GM18519 (cell line): ENCODE data around the gene URAD.

Experiments
- ATAC-seq: cut with Tn5 transposase; IDR thresholded peaks from one replicate; pipeline ENCODE4 v1.9.1; 2021; ENCODE audit warnings: mild to moderate bottlenecking, moderate library complexity; ENCODE audit not compliant: unreplicated experiment, low FRiP score

URAD gene

GRCh38 chr13:28001049-28001448 is 12.6 kb upstream of the URAD start:
- ATAC-seq: no peak

DNA sequence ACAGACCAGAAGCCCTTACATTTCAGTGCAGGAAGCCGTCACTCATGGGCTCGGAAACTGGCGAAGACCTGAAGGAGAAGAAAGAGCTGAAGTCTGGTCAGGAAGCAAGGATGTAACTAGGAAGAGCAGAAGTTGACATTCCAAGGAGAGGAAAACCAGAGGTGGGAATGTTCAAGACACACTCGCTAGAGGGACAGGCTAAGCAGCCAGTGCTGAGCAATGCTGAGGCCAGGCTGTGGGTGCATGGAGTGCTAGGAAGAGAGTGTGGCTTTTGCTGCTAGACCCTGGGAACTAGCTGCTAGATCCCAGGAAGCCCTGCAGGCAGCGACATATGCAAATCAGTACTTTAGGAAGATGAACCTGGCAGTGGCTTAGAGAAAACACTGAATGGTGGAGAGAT is 12.1 kb upstream of the URAD start:
- ATAC-seq: no peak

DNA sequence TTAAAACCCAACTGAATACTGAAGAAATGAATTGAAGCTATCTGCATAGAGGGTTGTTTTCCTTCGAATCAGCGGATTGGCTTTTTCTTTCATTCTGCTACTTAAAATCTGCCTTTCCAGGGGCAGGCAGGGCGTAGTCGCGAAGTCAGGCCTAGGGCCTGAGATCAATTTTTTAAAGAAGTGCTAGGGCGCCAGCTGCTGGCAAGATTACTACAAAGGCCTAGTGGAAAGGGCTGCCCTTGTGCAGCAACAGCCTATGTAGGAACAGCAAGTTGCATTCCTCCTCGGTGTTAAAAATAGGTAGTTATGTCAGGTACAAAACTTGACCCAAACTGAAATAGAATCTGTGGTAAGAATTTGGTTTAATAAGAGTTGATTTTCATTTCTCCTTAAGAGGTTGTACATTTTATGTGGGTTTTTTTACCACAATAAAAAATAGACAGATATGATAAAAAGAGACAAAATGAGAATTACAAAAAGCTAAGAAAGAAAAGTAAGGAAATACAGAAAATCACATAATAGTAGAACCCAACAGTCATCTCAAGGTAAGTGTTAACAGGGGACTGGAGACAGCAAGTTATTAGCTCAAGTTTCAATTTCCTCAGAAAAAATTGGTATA is 9.5 kb upstream of the URAD start:
- no peak for ATAC-seq

DNA sequence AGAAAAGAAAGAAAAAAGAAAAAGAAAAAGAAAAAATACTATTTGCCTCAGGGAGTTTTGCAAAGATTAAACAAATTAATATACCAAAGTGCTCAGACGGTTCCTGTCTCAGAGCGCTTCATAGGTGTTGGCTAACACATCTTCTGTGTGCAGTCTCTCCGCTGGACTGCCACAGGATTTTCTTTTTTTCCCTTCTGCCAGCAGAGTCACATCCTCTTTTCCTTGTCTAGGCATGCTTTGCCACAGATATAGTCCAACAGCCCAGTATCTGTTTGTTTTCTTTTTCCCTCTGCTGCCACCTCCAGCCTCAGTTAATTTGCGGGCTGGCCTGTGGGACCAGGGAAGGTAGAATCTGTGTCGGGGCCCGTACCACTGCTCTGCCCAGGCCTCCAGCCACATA is 3.4 kb upstream of the URAD start:
- ATAC-seq: no peak

DNA sequence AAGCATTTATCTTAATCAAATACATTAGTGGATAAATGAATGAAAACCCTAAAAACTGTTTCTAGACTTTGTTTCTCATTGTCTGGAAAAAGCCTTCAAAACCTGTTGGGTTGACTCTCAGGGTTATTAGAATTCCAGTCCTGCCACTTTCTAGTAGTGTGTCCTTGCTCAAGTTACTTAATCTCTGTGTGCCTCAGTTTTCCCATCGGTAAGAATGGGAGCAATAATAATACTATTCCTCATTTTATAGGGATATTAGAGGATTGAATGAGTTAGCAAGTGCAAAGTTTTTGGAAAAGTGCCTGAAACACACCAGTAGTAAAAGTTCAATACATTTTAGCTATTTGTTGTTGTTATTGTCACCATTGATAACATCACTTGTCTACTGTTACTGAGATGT is 2.9 kb downstream of the URAD start:
- no peak for ATAC-seq

GRCh38 chr13:27982361-27982760 is 6.1 kb downstream of the URAD start:
- no peak for ATAC-seq

DNA sequence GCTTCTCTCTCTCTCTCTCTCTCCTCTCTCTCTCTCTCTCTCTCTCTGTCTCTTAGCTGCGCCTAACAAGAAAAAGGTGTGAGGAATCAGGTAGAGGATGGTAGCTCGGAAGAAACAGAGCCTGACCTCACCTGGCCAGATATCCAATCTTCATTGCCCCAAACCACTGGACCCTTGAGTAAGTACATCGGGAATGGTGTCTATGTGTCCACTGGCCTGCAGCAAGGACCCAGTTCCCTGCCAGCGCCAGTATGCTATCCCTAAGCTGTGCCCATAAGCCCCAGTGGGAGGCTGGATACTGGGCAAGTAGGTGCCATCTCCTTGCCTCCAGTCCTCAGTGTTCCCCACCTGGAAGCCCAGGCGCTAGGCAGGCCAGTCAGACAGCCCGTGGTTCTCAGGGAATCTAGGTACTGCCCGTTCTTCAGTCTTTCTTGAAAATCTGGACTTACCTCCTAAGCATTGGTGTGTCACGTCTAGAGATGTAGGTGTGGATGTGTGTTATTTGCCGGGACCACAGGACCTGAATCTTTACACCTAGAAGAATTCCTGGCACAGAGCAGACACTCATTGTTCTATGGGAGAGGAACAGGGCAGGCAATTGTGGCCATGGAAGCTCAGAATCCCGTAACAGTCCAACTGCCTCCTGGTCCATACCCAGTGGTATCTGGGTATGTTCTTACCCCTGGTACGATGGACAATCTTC is 7.3 kb downstream of the URAD start:
- no peak for ATAC-seq

DNA sequence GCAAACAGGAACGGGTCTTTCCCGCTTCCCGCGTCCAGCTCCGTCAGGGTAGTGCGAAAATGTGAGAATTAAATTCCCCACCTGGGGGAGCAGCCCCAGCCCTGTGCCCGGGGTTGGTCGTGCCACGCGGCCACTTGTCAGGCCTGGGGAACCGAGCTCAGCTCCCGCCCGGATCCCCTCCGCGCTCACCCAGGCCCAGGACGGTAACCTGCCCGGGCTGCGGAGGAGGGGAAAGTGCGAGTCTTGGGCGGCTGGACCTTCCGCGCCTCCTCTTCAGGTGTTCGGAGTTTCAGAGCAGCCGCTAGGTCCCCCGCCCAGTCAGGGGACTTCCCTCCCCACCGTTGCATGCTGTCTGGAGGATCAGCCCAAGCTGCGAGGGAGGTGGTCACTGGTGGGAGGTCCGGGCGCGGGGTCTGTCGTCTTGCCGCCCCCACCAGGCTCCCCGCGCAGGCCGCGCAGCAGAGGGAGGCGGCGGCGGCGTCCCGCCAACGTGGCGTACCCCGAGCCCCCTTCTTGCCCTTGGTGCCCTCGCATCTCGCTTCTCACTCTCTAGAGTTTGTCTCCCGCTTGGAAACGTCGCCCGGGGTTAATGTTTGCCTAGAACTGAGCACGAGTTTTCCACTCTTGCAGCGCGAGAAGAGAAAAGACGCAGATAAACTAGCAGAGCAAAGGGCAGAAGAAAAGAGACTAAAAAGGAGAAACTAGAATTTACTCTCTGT is 8.1 kb downstream of the URAD start:
- no peak for ATAC-seq

- no peak for ATAC-seq
Observed at GRCh38 chr13:27979765-27980279, 8.7 kb downstream of the URAD start.

DNA sequence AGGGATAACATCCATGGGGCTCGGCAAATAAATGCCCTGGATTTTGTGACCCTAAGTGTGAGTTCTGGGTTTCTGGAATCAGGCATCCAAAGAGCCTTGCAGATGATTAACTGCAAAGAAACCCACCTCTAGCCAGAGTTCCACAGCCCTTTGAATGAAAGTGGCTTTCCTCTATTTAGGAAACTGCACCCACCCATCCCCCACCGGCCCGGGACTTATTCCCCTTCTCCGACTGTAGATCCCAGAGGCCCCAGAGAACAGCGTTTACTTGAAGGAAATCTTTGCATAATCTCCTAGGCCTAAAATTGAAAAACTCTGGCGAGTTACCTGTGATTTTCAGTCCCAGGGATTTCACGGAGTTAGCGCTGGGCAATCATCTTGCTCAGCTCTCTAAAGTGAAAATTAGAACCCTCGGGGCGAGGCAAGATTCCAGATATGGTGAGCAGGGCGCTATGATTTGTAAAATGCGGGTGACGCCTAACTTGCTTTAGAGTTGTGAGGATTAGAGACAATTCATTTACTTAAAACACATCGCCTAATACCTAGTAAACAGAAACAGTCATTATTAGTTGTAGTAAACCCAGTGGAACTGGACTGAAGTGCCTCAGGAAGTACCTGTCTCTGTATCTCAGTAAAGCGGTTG is 9.4 kb downstream of the URAD start:
- no peak for ATAC-seq

DNA sequence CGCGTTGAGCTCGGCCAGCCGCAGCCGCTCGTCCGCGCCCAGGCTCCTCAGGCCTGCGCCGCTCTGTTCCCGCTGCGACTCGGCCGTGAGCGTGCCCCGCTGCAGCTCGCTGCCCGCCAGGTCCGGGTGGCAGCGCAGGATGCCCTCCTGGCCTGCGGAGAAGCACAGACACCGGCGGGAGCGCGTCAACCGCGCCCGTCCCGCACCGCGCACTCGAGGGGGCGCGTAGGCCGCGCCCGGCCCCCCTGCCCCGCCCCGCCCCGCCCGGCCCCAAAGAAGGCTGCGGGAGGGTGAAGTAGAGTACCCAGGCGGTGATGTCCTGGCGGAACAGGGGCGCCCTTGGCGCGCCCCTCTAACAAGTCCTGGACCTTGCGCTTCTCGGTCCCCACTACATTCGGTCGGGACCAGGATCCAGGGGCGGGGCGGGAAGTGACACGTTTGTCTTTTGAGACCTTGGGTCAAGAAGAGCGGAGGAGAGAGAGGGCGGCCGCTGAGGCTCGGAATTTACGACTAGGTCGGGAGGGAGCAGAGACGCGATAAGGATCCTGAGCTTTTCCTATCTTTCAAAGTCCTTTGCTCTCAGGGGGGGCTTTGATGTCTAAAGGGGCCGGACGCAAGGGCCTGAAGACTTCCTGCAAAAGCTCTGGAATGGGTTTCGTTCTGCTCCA is 10.1 kb downstream of the URAD start:
- no peak for ATAC-seq

DNA sequence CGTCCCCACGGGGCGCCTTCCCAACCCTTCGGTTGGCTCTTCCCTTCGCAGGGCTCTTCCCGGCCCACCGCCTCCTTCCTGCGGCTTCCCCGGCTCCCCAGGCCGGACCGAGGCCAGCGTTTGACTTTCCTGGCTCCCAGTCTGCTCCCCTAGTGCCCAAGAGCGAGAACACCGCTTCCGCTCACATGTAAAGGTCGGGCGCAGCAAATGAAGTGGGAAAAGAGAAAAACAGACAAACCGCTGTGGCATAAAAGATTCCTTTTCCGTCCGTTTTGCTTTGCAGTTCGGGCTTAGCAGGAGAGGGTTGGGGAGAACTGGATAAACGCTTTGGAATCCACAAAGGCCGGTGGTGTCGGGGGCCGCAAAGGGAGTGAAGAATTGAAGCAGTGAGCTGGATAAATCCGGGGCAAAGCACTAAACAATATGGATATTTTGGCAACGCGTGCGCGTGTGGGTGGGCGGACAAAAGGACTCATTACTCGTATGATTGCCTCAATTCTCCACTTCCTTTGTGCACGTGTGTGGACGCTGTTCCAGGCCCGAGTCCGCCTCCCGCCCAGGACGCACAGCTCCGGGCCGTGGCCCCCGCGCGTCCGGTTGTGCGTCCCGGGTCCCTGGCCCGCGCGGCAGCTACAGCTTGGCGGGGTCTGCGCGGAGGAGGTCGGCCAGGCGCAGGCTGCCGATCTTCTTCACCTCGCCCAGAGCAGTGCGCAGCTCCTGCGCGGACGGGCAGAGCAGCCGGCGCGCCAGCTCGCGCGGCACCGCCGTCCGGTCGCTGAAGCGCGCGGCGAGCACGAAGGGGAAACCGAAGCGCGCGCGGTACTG is 10.8 kb downstream of the URAD start:
- no peak for ATAC-seq

DNA sequence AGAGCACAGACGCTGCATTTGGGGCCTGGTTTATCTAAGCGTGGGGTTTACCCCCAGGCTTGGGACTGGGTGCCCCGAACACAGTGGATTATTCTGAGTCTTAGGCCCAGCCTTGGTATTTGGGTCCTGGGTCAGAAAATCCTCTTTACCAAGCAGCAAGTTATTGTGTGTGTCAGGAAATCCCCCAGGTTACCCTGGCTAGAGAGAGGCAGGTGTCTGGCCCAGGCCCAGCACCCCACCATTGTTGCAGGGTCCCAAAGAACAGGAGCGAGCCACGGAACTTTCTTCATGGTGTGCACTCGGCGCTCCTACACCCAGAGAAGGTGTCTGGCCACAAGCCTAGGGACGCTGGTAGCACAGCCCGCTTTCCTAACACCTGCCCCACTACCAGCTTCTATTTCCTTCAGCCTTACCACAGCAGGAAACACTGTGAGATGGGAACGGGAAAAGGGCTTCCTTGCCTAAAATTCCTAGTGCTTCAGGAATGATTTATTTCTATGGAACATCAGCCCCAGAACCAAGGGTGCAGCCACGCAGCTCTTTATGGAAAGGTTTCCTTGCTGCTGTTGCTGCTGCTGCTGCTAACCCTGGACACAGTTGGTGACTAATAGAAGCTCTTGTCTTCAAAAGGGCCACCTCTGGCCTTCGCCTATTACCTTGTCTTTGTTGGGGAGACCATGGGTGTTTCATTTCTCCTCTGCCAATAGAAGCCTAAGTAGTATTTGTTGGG is 12.0 kb downstream of the URAD start:
- no peak for ATAC-seq

DNA sequence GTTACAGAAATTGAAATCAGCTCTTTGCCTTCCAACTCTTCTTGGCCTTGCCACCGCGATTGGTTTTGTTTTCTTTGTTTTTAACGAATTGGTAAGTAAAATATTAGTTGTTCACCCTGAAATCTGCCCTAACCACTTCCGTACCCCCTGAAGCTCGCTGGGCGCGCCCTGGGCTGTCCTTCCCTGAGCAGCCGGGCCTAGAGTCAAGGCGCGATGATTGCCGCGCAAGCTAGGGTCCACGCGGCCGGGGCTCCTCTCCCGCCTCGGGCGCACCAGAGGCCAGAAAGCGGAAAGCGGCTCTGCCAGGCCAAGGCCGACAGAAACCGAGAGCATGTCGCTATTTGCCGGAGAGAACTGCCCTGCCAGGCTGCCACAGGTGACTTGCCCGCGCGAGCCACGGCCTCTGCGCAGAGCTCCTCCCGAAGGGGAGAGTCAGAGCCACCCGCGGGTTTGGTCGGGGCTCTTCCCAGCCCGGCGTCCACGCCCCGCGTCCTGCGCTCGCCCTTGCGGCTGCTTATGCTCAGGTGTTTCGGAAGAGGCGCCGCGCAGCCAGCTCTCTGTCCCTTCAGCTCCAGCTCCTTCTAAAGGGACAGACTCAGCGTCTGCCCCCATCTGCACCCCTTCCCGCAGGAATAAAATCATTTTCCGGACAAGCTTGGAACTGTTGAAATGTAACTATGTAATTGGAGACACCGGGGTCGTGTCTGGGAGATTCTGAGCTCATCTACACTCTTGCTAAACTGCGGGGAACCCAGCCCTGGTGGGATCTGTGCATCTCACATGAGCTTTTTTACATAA is 12.7 kb downstream of the URAD start:
- ATAC-seq: no peak

DNA sequence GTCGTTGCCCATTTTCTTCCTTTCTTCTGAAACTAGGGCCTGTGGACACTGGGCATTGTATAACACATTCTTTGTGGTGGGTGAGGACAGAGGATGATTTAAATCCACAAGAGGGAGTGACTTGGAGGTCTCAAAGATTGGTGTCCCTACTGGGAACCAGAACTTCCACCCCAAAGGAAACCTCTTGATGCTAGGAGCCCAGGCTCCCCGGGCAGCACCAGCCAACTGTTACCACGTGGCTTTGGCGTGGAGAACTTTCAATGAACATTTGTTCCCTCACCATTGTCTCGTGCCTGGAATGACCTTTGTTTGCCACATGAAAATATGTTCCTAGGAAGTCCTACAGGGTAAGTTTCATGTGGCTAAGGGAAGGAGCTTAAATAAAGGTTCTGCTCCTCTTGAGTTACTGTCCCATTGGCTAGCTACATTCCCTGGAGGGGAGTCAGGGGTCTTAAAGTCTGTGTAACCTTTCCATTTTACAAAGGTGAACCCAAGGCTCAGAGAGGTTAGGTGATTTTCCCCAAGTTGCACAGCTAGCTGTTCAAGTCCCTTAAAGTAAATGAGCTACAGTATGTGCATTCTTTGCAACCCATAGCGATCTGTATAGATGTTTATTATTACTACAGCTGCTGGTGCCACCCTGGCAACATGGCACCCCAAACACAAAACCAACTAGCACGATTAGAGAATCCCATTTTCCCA is 14.4 kb downstream of the URAD start:
- ATAC-seq: no peak

DNA sequence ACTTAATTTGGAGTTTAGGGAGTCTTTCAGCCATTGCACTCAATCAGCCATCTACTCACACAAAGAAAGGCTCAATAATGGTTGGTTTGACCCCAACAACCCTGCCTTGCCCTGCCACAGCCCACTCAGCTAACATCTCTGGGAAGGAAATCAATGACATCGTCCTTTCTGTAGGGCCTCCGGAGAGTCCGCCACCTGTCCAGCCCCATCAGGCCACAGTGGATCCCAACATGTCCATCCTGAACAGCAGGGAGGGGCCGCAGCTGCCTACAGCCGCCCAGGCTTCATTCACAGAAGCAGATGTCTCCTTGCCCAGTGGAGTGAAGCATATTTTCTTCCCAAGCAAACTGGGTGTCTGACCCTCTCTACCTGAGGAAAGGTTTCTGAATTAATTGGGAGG is 15.2 kb downstream of the URAD start:
- ATAC-seq: no peak

DNA sequence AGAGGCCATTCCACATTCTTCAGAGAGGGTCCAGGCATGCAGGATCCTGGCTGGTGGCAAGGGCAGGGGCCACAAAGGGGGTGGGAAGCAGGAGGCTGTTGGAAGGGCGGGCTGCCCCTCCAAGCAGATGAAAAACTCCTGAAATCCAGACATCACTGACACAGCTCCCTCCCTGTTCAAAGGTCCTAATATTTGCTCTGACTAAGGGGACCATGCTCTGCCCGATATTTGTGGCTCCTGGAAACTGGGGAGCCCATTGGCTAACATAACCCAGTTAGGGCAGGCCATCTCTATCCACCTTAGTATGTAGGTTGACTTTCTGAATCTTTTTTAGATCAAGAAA is 16.0 kb downstream of the URAD start:
- ATAC-seq: no peak
